Activated gamma-delta T cell (primary cell): ENCODE measurements around the gene ALOX12B.
"Not testable (repeated sequence)": the region's sequence is repeated elsewhere in the genome, so short reads cannot be mapped to it uniquely, and the experiment has no call there.

Experiments used
- DNase-seq: peaks from one replicate; lab custom pipeline; 2025; lab: John Stamatoyannopoulos, UW

Gene ALOX12B

GRCh38 chr17:8044819-8045810, 42.4 kb downstream of the ALOX12B start:
- DNase-seq, result no peak

GRCh38 chr17:8041979-8042378, 45.5 kb downstream of the ALOX12B start:
- no peak for DNase-seq

GRCh38 chr17:8041249-8041928, 46.1 kb downstream of the ALOX12B start:
- DNase-seq, result no peak

- no peak for DNase-seq
Observed at GRCh38 chr17:8039611-8040168, 47.8 kb downstream of the ALOX12B start.

- DNase-seq, result no peak
Observed at GRCh38 chr17:8038954-8039610, 48.4 kb downstream of the ALOX12B start, which contains the start of gene ALOX15B. ALOX15B (plus strand) TSS chr17:8039059; CDS start chr17:8039156, 97 bp downstream.

- no peak for DNase-seq
Observed at GRCh38 chr17:8032442-8032841, 55.1 kb downstream of the ALOX12B start.

- no peak for DNase-seq
Observed at GRCh38 chr17:8031950-8032349, 55.6 kb downstream of the ALOX12B start.

- DNase-seq, result no peak
Observed at GRCh38 chr17:8031261-8031661, 56.3 kb downstream of the ALOX12B start.

GRCh38 chr17:8029121-8029520, 58.4 kb downstream of the ALOX12B start:
- no peak for DNase-seq

GRCh38 chr17:8025176-8025911, 62.2 kb downstream of the ALOX12B start:
- DNase-seq, result no peak

GRCh38 chr17:8024161-8024560, 63.4 kb downstream of the ALOX12B start:
- not testable (repeated sequence) for DNase-seq
